ENCODE results near the gene KCNJ13.

Gene KCNJ13

DNA sequence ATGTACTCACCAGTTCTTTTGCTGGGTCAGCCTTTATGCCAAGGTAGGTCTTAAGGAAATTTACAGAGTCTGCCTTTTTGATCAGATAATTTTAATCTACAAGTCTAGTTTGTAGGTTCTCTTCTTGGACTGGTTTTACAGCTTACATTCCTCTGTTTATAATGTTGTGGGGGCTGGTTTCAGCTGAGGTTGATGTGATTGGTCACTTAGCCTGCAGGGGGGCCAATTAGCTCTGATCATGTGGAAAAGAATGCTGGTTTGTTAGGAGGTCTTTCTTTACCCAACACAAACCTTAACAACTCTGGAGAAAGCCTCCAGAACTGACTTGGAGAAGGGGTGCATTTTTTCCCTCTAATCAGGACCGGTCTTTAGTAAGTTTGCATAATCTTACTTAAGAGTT, at the start of gene KCNJ13:
TSS of gene KCNJ13 (minus strand) at position 131 of the 400 bp plus-strand sequence. CDS start 5,203 bp downstream, outside the sequence.
- peak; percentile 59 for DNase-seq (ENCODE audit: low spot score)

- DNase-seq (ENCODE audit: low spot score) = no peak
These were observed 41.4 kb upstream of the KCNJ13 start for GRCh38 chr2:232817756-232818155.

DNA sequence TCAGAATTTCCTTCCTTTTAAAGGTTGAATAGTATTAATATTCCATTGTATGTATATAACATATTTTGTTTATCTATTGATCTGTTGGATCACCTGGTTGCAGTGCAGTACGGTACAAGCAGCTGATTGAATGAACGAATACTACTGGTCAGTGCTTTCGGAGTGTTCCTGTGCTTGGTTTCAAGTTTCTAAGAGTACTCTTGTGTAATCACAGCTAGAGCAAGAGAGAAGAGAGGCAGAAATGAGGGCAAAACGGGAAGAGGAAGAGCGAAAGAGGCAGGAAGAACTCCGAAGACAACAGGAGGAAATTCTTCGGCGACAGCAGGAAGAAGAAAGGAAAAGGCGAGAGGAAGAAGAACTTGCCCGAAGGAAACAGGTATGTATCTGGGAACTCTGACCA, 40.3 kb upstream of the KCNJ13 start:
- DNase-seq (ENCODE audit: low spot score) = no peak

DNA sequence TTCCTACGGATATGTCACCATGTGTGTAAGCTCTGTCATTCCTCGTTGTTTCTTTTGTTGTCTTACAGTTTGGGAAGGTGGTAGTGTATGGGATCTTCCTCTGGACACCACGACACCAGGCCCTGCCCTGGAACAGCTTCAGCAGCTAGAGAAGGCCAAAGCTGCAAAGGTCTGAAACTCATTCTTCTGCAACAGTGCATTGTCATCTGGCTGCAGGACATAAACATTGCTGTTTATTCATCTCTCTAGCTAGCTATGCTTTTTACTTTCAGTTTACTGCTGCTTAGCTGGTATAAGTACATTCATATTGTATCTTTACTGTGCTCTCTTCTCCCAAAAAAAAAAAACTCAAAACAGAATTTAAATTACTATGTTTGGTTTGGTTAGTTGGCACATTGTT, 39.2 kb upstream of the KCNJ13 start:
- no peak for DNase-seq (ENCODE audit: low spot score)

DNA sequence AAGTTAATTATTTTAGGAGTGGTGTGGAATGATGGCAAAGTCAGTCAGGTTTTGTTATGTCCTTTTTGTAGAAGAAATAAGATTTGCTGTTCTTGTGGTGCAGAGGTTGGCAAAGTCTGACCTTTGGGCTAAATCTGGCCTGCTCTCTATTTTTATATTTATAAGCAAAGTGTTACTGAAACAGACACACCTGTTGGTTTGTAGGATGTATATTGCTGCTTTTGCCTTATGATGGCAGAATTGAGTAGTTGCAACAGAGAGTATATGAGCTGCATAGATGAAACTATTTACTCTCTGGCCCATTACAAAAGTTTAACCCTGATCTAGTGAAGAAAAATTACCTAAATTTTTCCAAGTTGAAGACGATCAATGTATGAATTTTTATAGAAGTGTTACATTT, 34.1 kb upstream of the KCNJ13 start:
- no peak for DNase-seq (ENCODE audit: low spot score)

GRCh38 chr2:232809349-232810124, 33.2 kb upstream of the KCNJ13 start:
- no peak for DNase-seq (ENCODE audit: low spot score)

GRCh38 chr2:232802091-232802490, 25.7 kb upstream of the KCNJ13 start:
- DNase-seq (ENCODE audit: low spot score) = no peak

DNA sequence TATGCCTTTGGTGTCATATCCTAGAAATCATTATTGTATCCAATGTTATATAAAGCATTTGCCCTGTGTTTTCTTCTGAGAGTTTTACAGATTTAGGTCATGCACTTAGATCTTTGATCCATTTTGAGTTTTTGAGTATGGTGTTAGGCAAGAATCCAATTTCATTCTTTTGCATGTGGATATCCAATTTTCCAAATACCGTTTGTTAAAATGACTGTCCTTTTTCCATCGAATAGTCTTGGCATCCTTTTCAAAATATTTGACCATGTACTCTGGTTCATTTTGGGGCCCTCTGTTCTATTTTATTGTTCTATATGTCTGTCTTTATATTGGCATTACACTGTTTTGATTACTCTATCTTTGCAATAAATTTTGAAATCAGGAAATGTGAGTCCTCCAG, 23.8 kb upstream of the KCNJ13 start:
- DNase-seq (ENCODE audit: low spot score) = no peak

DNA sequence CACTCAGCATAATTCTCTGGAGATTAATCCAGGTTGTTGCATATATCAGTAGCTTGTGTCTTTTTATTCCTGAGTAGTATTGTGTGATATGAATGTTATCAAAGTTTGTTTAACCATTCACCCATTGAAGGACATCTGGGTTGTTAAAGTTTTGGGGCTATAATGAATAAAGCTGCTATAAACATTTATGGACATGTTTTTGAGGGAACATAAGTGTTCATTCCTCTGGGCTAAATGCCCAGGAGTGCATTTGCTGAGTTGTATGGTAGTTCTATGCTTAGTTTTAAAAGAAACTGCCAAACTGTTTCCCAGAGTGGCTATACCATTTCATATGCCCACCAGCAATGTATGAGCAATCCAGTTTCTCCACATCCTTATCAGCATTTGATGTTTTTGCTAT, 21.8 kb upstream of the KCNJ13 start:
- no peak for DNase-seq (ENCODE audit: low spot score)

GRCh38 chr2:232795920-232796319, 19.6 kb upstream of the KCNJ13 start:
- DNase-seq (ENCODE audit: low spot score) = no peak

- no peak for DNase-seq (ENCODE audit: low spot score)
These were observed 18.6 kb upstream of the KCNJ13 start for GRCh38 chr2:232794981-232795380.

- DNase-seq (ENCODE audit: low spot score) = no peak
These were observed 16.9 kb upstream of the KCNJ13 start for GRCh38 chr2:232793271-232793670.

GRCh38 chr2:232791518-232791917, 15.2 kb upstream of the KCNJ13 start:
- no peak for DNase-seq (ENCODE audit: low spot score)

DNA sequence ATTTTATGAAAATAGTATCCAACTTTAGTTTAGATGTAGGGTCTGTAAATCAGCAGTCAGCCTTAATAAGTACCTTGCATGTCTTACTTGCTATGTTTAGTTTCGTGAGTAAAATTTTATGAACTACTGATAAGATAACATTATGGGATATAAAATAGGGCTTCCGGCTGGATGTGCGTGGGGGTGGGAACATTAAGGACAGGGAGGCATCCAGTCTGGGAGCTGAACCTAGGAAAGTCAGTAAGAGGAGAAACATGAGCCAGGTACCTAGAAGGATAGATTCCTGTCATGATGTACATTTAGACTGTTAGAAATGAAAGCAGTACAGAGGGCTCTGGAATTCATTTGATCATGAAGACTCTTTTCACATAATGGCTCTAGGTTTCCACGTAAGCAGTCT, 12.7 kb upstream of the KCNJ13 start:
- DNase-seq (ENCODE audit: low spot score) = no peak

DNA sequence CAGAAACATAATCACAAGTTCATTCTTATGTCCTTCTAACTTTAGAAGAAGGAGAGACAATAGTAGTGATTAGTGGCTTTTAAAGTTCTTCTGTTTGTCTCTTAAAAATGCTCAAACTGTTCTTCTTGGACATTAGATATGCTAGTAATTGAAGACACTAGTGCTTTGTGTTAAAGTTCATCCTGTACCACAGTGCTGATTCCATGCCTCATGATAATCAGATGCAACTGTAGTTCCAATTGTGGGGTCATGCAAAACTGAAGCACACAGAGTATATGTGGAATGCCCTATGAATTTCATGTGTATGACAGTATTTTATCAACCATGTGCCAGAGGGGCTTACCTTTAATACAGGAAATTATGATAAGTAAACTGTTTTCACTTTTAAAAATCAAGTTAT, 11.4 kb upstream of the KCNJ13 start:
- DNase-seq (ENCODE audit: low spot score) = peak; percentile 44

GRCh38 chr2:232783278-232783677, 6.9 kb upstream of the KCNJ13 start:
- DNase-seq (ENCODE audit: low spot score) = no peak

DNA sequence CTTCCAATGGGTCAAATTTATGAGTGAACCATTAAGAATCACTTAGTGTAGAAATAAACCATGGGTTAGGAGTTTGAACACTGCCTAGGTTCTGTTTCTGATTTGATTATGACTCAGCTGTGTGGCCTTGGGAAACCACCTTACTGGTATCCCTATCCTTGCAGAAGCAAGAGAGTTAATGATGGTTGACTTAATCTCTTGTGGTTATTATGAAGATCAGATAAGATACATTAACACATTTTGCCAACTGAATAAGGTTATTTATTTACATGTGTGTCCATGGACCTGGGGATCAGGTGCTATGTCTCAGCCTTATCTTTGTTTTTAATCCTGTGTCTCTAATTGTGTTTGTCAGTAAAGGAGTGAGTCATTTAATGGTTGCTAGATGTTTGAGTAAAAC, 5.4 kb upstream of the KCNJ13 start:
- peak; percentile 33 for DNase-seq (ENCODE audit: low spot score)

DNA sequence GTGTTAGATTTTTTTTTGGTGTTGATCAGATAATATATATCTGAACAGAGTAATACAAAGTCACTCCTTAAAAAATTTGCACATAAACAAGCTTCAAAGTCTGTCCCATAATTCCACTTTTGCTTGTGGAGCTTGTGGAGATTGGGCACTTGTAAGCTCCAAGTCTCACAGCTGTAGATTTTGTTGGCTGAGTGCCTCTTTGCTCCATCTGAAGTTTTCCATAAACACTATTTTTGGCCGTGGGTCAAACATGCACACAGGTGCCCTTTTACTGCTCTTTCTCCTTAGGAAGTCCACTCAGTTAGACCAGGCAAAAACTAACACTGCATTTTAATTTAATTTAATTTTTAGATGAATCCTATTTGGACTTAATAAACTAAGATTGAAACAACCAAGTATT, 3.6 kb upstream of the KCNJ13 start:
- no peak for DNase-seq (ENCODE audit: low spot score)

GRCh38 chr2:232779465-232779864, 3.1 kb upstream of the KCNJ13 start:
- DNase-seq (ENCODE audit: low spot score) = no peak

DNA sequence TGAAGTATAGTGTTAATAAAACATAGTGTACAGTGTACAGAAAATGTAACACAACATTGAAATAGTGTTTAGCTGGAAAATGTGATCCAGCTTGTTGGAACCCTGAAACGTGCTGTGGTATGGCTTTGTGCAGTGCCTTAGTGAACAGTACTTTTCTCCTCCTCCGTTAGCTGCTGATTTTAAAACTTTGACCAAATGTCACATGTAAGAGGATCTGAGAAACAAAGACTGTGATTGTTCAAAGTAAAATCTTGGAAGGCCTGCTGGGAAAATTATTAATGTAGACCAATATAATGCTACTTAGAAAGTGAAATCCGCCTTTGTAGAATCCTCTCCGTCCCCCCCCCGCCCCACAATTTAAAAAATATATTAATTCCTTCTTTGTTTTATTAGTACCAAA, 911 bp upstream of the KCNJ13 start:
- DNase-seq (ENCODE audit: low spot score) = peak; percentile 66

DNA sequence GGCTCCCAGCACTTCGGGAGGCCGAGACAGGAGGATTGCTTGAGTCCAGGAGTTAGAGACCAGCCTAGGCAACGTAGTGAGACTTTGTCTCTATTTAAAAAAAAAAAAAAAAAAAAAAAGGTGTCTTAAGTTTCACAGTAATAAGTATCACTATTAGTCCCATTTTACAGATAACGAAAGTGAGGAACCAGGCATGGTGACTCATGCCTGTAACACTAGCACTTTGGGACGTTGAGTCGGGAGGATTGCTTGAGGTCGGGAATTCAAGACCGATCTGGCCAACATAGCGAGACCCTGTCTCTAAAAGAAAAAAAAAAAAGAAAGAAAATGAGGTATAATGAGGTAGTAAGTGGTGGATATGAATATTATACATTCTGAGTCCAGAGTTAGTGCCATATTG, 2.5 kb downstream of the KCNJ13 start:
- DNase-seq (ENCODE audit: low spot score) = no peak

DNA sequence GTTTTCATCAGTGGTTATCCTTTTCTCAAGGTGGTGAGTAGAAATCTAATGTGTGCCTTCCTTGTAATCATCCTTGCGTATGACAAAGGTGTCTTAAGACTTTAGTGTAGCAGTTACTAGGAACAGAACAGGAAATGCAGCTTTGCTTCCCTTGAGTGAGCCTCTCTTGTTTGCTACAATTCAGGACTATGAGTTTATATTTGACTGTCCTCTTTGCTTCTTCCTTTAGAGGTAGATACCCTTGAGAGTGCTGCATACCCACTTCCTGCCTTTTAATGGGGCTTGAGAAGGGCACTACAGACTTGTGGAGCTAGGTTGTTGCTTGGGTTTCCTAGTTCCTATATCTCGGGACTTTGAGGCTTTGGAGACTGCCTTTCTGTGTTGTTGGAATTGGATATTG, 3.8 kb downstream of the KCNJ13 start:
- no peak for DNase-seq (ENCODE audit: low spot score)

GRCh38 chr2:232771870-232772269, 4.5 kb downstream of the KCNJ13 start:
- DNase-seq (ENCODE audit: low spot score) = no peak

DNA sequence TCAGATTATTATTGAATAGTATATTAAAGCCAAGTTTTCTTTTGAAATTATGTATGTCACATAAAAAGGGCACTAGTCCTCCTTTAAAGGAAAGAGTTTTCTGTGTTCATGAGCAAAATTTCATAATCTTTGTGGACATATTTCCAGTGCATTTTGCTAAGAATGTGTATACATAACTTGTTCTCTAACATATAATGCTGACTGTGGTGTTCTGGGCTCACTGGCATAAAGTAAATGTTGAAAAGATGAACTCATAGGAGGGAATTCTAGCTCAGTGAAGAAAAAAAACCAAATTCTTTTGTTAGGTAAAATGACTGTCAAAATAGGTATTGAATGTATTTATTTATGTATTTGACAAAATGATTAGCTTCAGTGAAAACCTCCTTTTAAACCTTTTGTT, 6.2 kb downstream of the KCNJ13 start:
- DNase-seq (ENCODE audit: low spot score) = no peak

Measured in COLO829 (cell line).